ENCODE measurements around the gene ZNF652.

ZNF652 gene

DNA sequence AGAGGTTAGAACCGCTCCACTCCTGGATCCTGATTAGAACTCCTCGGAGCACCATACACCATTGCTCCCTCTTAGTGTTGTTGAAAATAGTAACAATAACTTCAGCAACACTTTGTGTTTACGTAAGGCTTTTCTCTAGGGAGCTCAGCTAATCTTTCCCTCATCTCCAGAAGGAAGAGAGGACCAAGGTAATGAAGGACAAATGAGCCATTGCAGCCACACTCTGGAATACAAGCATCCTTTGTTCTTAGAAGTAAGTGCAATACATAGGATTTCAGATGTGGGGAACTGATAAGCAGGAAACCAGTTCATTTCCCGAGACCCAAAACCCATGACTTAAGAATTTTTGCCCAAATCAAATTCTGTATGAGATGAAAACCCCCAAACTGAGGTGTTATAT is 22.9 kb upstream of the ZNF652 start:
- Histone ChIP-seq H3K27me3 (ENCODE audit: control insufficient read depth in 1 of 2, insufficient read depth in 2 of 2, low read length in 2 of 2) (no peaks in the 10 kb centered on the region), H3K27ac (ENCODE audit: low read length) (no peak overlapping the region), H3K9me3 (ENCODE audit: control insufficient read depth in 2 of 2, low read length in 2 of 2) (no peaks in the 10 kb centered on the region), H3K36me3 (ENCODE audit: control insufficient read depth in 2 of 2, insufficient read depth in 2 of 2, low read length in 2 of 2) (no peaks in the 10 kb centered on the region), H3K9ac (ENCODE audit: low read length in 2 of 2) (no peak overlapping the region), H3K4me1 (ENCODE audit: control insufficient read depth, insufficient read depth, low read length) (no peaks in the 10 kb centered on the region), H3K4me3 (ENCODE audit: low read length in 2 of 2) (no peak overlapping the region)

DNA sequence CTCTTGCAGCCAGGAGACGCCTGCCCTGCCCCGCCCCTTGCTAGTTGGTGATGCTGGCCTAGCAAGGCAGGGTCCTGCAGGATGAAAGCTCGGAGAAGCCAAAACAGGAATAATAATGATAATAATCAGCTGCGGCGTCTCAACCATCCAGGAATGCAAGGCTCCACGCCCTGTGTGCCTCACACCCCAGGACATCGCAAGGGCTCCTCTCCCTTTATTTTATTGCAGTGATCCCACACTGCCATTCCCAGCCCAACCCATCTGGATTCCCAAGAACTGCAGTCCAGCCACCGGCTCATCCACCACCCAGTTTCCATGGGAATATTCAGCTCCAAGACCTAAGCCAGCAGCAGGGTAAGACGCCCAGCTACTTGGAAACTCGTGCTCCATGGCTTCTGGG is 21.0 kb upstream of the ZNF652 start:
- Histone ChIP-seq H3K4me1 (ENCODE audit: control insufficient read depth, insufficient read depth, low read length) (no peaks in the 10 kb centered on the region), H3K36me3 (ENCODE audit: control insufficient read depth in 2 of 2, insufficient read depth in 2 of 2, low read length in 2 of 2) (no peaks in the 10 kb centered on the region), H3K9ac (ENCODE audit: low read length in 2 of 2) (no peak overlapping the region), H3K4me3 (ENCODE audit: low read length in 2 of 2) (no peak overlapping the region), H3K9me3 (ENCODE audit: control insufficient read depth in 2 of 2, low read length in 2 of 2) (no peaks in the 10 kb centered on the region), H3K27ac (ENCODE audit: low read length) (no peak overlapping the region), H3K27me3 (ENCODE audit: control insufficient read depth in 1 of 2, insufficient read depth in 2 of 2, low read length in 2 of 2) (no peaks in the 10 kb centered on the region)

DNA sequence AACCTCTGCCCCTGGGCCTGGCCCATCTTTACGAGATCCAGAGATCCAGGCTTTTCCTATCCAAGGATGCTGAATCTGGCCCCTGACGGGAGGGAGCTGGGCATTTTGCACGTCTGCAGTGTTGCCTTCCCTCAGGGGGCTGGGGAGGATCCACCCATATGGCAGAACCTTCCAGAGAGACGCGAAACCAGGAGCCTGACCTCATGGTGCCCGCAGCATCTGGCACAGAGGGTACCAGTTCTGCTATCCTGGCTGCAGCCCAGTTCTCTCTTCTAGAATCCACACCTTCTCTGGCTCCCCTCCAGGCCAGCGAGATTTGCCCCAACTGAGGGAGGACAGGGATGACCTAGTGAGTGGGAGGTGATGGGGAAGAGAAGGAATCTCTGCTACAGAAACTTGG is 20.5 kb upstream of the ZNF652 start:
- Histone ChIP-seq H3K9me3 (ENCODE audit: control insufficient read depth in 2 of 2, low read length in 2 of 2) (no peaks in the 10 kb centered on the region), H3K27ac (ENCODE audit: low read length) (no peak overlapping the region), H3K4me1 (ENCODE audit: control insufficient read depth, insufficient read depth, low read length) (no peaks in the 10 kb centered on the region), H3K27me3 (ENCODE audit: control insufficient read depth in 1 of 2, insufficient read depth in 2 of 2, low read length in 2 of 2) (no peaks in the 10 kb centered on the region), H3K4me3 (ENCODE audit: low read length in 2 of 2) (no peak overlapping the region), H3K9ac (ENCODE audit: low read length in 2 of 2) (no peak overlapping the region), H3K36me3 (ENCODE audit: control insufficient read depth in 2 of 2, insufficient read depth in 2 of 2, low read length in 2 of 2) (no peaks in the 10 kb centered on the region)

DNA sequence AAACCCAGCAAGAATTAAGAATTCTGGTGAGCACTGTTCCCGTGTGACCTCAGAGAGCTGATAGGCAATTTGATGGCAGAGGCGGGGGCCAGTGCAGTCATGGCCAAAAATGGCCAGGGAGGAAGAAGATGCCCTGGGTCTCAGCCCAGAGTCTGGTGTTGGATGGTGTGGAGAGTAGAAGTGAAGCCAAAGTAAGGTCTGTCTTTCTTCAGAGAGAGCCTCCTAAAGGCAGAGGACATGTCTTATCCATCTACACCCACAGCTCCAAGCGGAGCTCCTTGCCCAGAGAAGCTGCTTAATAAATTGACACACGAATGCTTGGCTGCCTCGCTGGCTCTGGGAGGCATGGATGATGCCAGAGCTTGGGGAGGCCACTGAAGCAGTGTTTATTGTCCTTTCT is 19.7 kb upstream of the ZNF652 start:
- no peaks in the 10 kb centered on the region for H3K4me1 ChIP-seq (ENCODE audit: control insufficient read depth, insufficient read depth, low read length)
- no peaks in the 10 kb centered on the region for H3K9me3 ChIP-seq (ENCODE audit: control insufficient read depth in 2 of 2, low read length in 2 of 2)
- no peaks in the 10 kb centered on the region for H3K36me3 ChIP-seq (ENCODE audit: control insufficient read depth in 2 of 2, insufficient read depth in 2 of 2, low read length in 2 of 2)
- no peak overlapping the region for H3K27ac ChIP-seq (ENCODE audit: low read length)
- no peaks in the 10 kb centered on the region for H3K27me3 ChIP-seq (ENCODE audit: control insufficient read depth in 1 of 2, insufficient read depth in 2 of 2, low read length in 2 of 2)
- no peak overlapping the region for H3K9ac ChIP-seq (ENCODE audit: low read length in 2 of 2)
- no peak overlapping the region for H3K4me3 ChIP-seq (ENCODE audit: low read length in 2 of 2)

DNA sequence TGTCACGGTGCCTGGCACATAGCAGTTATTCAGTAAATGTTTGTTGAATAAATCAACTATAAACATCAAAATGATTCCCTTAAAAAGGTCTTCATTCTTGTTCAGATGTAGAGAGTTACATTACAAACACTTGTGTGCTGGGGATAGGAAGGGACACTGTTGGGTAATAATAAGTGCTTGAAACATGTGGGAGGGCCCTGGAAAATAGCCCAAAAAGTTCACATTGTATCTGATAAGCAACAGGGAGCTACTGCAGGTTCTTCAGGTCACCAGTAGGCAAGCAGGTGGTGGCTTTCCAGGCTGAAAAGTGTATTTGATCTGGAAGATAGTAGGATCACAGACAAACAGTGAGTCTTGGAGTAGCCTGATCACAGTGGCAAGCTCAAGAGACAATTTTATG is 19.0 kb upstream of the ZNF652 start:
- H3K27ac ChIP-seq (ENCODE audit: low read length): no peak overlapping the region
- H3K9ac ChIP-seq (ENCODE audit: low read length in 2 of 2): no peak overlapping the region
- no peak overlapping the region for H3K4me3 ChIP-seq (ENCODE audit: low read length in 2 of 2)
- H3K4me1 ChIP-seq (ENCODE audit: control insufficient read depth, insufficient read depth, low read length): no peaks in the 10 kb centered on the region
- no peaks in the 10 kb centered on the region for H3K27me3 ChIP-seq (ENCODE audit: control insufficient read depth in 1 of 2, insufficient read depth in 2 of 2, low read length in 2 of 2)
- H3K36me3 ChIP-seq (ENCODE audit: control insufficient read depth in 2 of 2, insufficient read depth in 2 of 2, low read length in 2 of 2): no peaks in the 10 kb centered on the region
- H3K9me3 ChIP-seq (ENCODE audit: control insufficient read depth in 2 of 2, low read length in 2 of 2): no peaks in the 10 kb centered on the region

DNA sequence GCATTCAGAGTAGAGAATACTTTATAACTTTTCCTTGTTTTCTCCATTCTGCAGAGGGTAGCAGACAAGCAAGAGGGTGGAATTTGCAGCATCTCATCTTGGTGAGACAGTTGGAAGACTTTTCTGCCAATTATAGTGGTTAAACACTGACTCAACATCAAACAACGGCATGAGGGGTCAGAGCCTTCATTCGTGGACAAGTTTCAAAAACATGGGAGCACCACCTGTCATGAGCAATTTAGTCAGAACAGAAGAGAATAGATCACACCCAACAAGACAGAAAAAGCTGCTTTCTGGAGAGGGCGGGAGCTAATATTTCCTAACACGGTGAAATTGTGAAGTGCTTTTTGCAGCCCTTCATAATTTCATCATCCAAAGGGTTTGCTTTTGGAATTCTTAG is 17.9 kb upstream of the ZNF652 start:
- H3K27ac ChIP-seq (ENCODE audit: low read length): no peak overlapping the region
- H3K27me3 ChIP-seq (ENCODE audit: control insufficient read depth in 1 of 2, insufficient read depth in 2 of 2, low read length in 2 of 2): no peaks in the 10 kb centered on the region
- no peaks in the 10 kb centered on the region for H3K9me3 ChIP-seq (ENCODE audit: control insufficient read depth in 2 of 2, low read length in 2 of 2)
- H3K4me3 ChIP-seq (ENCODE audit: low read length in 2 of 2): no peak overlapping the region
- no peaks in the 10 kb centered on the region for H3K4me1 ChIP-seq (ENCODE audit: control insufficient read depth, insufficient read depth, low read length)
- no peak overlapping the region for H3K9ac ChIP-seq (ENCODE audit: low read length in 2 of 2)
- H3K36me3 ChIP-seq (ENCODE audit: control insufficient read depth in 2 of 2, insufficient read depth in 2 of 2, low read length in 2 of 2): no peaks in the 10 kb centered on the region

DNA sequence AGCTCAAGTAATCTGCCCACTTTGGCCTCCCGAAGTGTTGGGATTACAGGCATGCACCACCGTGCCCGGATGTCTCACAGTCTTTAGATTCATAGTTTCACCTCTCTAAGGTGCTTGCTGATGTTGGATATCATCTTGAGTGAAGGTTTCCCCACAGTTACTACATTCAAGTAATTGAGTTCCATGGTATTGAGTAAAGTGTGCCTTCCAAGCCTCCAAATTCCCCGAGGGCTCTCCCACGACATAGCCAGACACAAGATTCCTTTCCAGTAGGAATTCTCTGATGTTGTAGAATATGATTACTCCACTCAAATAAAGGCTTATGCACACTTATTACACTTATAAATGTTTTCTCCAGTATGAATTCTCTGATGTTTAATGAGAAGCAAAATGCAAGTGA is 16.3 kb upstream of the ZNF652 start:
- no peaks in the 10 kb centered on the region for H3K9me3 ChIP-seq (ENCODE audit: control insufficient read depth in 2 of 2, low read length in 2 of 2)
- no peak overlapping the region for H3K4me3 ChIP-seq (ENCODE audit: low read length in 2 of 2)
- no peaks in the 10 kb centered on the region for H3K27me3 ChIP-seq (ENCODE audit: control insufficient read depth in 1 of 2, insufficient read depth in 2 of 2, low read length in 2 of 2)
- H3K9ac ChIP-seq (ENCODE audit: low read length in 2 of 2): no peak overlapping the region
- H3K4me1 ChIP-seq (ENCODE audit: control insufficient read depth, insufficient read depth, low read length): no peaks in the 10 kb centered on the region
- no peak overlapping the region for H3K27ac ChIP-seq (ENCODE audit: low read length)
- no peaks in the 10 kb centered on the region for H3K36me3 ChIP-seq (ENCODE audit: control insufficient read depth in 2 of 2, insufficient read depth in 2 of 2, low read length in 2 of 2)

DNA sequence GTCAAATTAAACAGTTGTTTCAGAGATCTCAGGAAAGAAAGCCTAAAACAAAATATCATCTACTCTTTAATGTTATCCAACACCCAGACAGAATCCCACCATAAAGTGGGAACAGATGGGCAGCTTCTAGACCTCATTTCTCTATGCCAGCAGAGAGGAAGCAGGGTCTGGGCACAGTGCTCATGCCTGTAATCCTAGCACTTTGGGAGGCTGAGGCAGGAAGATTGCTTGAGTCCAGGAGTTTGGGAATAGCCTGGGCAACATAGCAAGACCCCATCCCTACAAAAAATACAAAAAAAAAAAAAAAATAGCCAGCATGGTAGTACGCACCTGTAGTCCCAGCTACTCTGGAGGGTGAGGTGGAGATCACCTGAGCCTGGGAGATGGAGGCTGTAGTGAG is 13.5 kb upstream of the ZNF652 start:
- H3K4me1 ChIP-seq (ENCODE audit: control insufficient read depth, insufficient read depth, low read length): no peaks in the 10 kb centered on the region

DNA sequence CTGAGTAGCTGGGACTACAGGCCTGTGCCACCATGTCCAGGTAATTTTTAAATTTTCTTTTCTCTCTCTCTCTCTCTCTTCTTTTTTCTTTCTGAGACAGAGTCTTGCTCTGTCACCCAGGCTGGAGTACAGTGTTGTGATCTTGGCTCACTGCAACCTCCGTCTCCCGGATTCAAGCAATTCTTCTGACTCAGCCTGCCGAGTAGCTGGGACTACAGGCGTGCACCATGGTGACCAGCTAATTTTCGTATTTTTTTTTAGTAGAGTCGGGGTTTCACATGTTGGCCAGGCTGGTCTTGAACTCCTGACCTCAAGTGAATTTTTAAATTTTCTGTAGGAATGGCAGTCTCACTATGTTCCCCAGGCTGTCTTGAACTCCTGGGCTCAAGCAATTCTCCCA is 11.1 kb upstream of the ZNF652 start:
- Histone ChIP-seq H3K36me3 (ENCODE audit: control insufficient read depth in 2 of 2, insufficient read depth in 2 of 2, low read length in 2 of 2) (no peaks in the 10 kb centered on the region), H3K4me3 (ENCODE audit: low read length in 2 of 2) (no peak overlapping the region), H3K4me1 (ENCODE audit: control insufficient read depth, insufficient read depth, low read length) (no peaks in the 10 kb centered on the region), H3K27ac (ENCODE audit: low read length) (no peak overlapping the region), H3K9me3 (ENCODE audit: control insufficient read depth in 2 of 2, low read length in 2 of 2) (no peaks in the 10 kb centered on the region), H3K9ac (ENCODE audit: low read length in 2 of 2) (no peak overlapping the region), H3K27me3 (ENCODE audit: control insufficient read depth in 1 of 2, insufficient read depth in 2 of 2, low read length in 2 of 2) (no peaks in the 10 kb centered on the region)

More for the DNA sequence above, 13.5 kb upstream of the ZNF652 start:
- no peak overlapping the region for H3K9ac ChIP-seq (ENCODE audit: low read length in 2 of 2)
- H3K27me3 ChIP-seq (ENCODE audit: control insufficient read depth in 1 of 2, insufficient read depth in 2 of 2, low read length in 2 of 2): no peaks in the 10 kb centered on the region
- H3K4me3 ChIP-seq (ENCODE audit: low read length in 2 of 2): no peak overlapping the region
- no peak overlapping the region for H3K27ac ChIP-seq (ENCODE audit: low read length)
- no peaks in the 10 kb centered on the region for H3K36me3 ChIP-seq (ENCODE audit: control insufficient read depth in 2 of 2, insufficient read depth in 2 of 2, low read length in 2 of 2)
- no peaks in the 10 kb centered on the region for H3K9me3 ChIP-seq (ENCODE audit: control insufficient read depth in 2 of 2, low read length in 2 of 2)

DNA sequence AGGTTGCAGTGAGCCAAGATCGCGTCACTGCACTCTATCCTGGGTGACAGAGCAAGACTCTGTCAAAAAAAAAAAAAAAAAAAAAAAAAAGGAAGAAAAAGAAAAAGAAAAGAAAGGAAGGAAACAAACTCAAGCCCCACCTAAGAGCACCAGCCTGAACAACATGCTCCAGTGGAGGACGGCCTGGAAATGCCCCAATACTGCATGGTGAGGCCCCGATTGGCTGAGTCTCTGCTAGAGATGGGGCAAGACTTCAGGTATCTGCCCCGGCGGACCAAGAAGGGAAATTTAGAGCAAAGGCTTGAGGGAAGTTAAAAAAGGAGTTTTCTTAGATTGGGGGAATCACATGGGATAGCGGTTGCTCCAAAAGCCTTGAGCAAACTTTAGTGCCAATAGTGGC is 10.4 kb upstream of the ZNF652 start:
- no peaks in the 10 kb centered on the region for H3K27me3 ChIP-seq (ENCODE audit: control insufficient read depth in 1 of 2, insufficient read depth in 2 of 2, low read length in 2 of 2)
- H3K9ac ChIP-seq (ENCODE audit: low read length in 2 of 2): no peak overlapping the region
- H3K9me3 ChIP-seq (ENCODE audit: control insufficient read depth in 2 of 2, low read length in 2 of 2): no peaks in the 10 kb centered on the region
- H3K36me3 ChIP-seq (ENCODE audit: control insufficient read depth in 2 of 2, insufficient read depth in 2 of 2, low read length in 2 of 2): no peaks in the 10 kb centered on the region
- no peak overlapping the region for H3K27ac ChIP-seq (ENCODE audit: low read length)
- H3K4me1 ChIP-seq (ENCODE audit: control insufficient read depth, insufficient read depth, low read length): no peaks in the 10 kb centered on the region
- no peak overlapping the region for H3K4me3 ChIP-seq (ENCODE audit: low read length in 2 of 2)

DNA sequence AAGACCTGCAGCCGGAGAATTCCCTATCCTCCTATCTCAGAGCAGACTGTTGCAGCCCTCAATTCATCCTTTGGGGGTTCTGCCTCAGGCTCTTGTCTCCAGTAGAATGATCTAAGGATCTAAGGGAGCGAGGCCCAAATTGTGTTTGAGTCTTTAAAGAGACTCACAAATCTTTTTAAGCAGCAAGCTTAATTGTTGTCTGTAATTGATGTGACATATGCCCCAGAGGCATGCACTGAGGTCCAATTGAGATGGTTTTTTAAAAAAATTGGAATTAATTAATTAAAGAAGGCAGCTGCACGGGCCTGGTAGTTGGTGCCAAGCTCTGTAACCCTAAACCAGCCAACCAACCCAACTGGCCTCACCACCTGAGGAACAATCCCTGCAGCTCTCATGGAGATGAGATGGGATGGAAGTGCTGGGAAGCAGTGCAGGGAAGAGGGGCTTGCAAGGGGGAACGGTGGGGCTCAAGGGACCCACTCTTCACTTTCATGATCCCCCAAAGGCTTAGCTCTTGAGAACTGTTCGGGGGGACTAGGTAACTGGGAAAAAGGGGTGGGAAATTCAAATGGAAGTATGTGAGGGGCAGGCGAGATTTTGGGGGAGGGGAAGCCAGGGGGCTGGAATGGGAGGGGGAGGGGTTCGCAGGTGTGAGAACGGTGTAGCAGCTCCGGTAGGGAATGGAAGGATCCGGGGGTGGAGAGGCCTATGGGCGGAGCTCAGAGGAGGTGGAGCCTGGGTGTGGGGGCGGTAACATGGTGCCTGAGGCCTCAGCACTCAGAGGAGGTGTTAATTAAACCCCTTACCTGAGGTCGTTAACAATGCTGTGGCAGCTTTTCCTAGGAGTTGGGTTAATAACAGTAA is 9.2 kb upstream of the ZNF652 start:
- no peaks in the 10 kb centered on the region for H3K9me3 ChIP-seq (ENCODE audit: control insufficient read depth in 2 of 2, low read length in 2 of 2)
- no peaks in the 10 kb centered on the region for H3K36me3 ChIP-seq (ENCODE audit: control insufficient read depth in 2 of 2, insufficient read depth in 2 of 2, low read length in 2 of 2)
- H3K4me3 ChIP-seq (ENCODE audit: low read length in 2 of 2): no peak overlapping the region
- no peak overlapping the region for H3K27ac ChIP-seq (ENCODE audit: low read length)
- H3K9ac ChIP-seq (ENCODE audit: low read length in 2 of 2): no peak overlapping the region
- H3K4me1 ChIP-seq (ENCODE audit: control insufficient read depth, insufficient read depth, low read length): no peaks in the 10 kb centered on the region
- no peaks in the 10 kb centered on the region for H3K27me3 ChIP-seq (ENCODE audit: control insufficient read depth in 1 of 2, insufficient read depth in 2 of 2, low read length in 2 of 2)
